ENCODE results near the gene GINS2.

DNA sequence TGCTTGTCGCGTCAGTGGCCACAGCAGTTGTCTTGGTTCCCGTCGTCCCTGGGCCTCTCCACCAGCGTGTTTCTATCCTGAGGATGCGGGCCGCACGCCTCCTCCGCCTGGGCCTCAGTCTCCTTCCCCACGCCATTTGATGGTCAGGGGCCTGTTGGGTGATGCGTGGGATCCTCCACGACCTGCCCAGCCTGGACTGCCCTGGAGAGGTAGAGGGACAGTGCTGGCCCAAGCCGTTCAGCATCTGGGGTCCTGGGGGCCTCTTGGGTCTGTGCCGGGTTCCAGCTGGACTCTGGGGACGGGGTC is 55.4 kb downstream of the GINS2 start:
- TF ChIP-seq, protein P1, sequence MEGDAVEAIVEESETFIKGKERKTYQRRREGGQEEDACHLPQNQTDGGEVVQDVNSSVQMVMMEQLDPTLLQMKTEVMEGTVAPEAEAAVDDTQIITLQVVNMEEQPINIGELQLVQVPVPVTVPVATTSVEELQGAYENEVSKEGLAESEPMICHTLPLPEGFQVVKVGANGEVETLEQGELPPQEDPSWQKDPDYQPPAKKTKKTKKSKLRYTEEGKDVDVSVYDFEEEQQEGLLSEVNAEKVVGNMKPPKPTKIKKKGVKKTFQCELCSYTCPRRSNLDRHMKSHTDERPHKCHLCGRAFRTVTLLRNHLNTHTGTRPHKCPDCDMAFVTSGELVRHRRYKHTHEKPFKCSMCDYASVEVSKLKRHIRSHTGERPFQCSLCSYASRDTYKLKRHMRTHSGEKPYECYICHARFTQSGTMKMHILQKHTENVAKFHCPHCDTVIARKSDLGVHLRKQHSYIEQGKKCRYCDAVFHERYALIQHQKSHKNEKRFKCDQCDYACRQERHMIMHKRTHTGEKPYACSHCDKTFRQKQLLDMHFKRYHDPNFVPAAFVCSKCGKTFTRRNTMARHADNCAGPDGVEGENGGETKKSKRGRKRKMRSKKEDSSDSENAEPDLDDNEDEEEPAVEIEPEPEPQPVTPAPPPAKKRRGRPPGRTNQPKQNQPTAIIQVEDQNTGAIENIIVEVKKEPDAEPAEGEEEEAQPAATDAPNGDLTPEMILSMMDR (conservative IDR thresholded peaks at IDR 0.05; ENCODE audit: low read depth, low read length) = no peak
- TF ChIP-seq EZH2 (IDR thresholded peaks at IDR 0.05; ENCODE audit: borderline replicate concordance, low read depth, low read length, poor library complexity, severe bottlenecking) = no peak

Measured in A673 (cell line).